Breast epithelium (tissue), 4 donors: Measurements from ENCODE around the gene KLC3. TPM values are rescaled to one million over a fixed set of nuclear protein-coding genes. Genes with fewer than 3 reads are reported as not detected.

ENCODE experiments used
- DNase-seq, 2 donors: peaks; one replicate each; pipeline ENCODE4 v3.0.0-alpha.2; 2019; ENCODE audit warnings: low spot score in 2 of 2
- H3K27ac ChIP-seq, 2 donors: fragments of 200-600 bp; sonication (generic) in 1 of 2; one replicate each; pipeline ENCODE4 v1.5.1; 2016 to 2019; ENCODE audit warnings: mild to moderate bottlenecking in 1 of 2
- H3K27me3 ChIP-seq, 2 donors: fragments of 200-600 bp; sonication (generic) in 1 of 2; one replicate each; pipeline versions ENCODE4 v1.5.1 to v1.6.0; 2017 to 2019; ENCODE audit warnings: control low read depth in 1 of 2, mild to moderate bottlenecking in 1 of 2
- H3K36me3 ChIP-seq: fragments of 200-600 bp; one replicate; pipeline ENCODE4 v1.5.1; 2019
- H3K4me1 ChIP-seq, 2 donors: fragments of 200-600 bp; sonication (generic); one replicate each; pipeline ENCODE4 v1.5.1; 2016 to 2019; ENCODE audit warnings: control low read depth in 1 of 2
- H3K4me3 ChIP-seq, 3 donors: fragments of 200-600 bp; sonication (generic); 1 replicate in 2 of 3; 2 replicates in 1 of 3; pipeline ENCODE4 v1.5.1; 2016 to 2019; ENCODE audit warnings: mild to moderate bottlenecking in 3 of 3, moderate library complexity in 2 of 3
- H3K9me3 ChIP-seq, 2 donors: fragments of 200-600 bp; sonication (generic) in 1 of 2; one replicate each; pipeline ENCODE4 v1.5.1; 2016 to 2019; ENCODE audit warnings: control low read depth in 1 of 2
- CTCF ChIP-seq, 3 donors: fragments of 450-650 bp; IDR thresholded peaks; one replicate each; pipeline ENCODE4 v1.5.1; 2016 to 2017; ENCODE audit warnings: antibody characterized with exemption in 3 of 3, mild to moderate bottlenecking in 3 of 3, moderate library complexity in 3 of 3
- POLR2A ChIP-seq: fragments of 450-650 bp; IDR thresholded peaks from one replicate; pipeline ENCODE4 v1.6.1; 2016; ENCODE audit warnings: antibody characterized with exemption, mild to moderate bottlenecking, moderate library complexity
- POLR2AphosphoS5 ChIP-seq, 3 donors: sonication (generic); formaldehyde crosslinking; IDR thresholded peaks; one replicate each; pipeline ENCODE4 v1.6.1; 2017; ENCODE audit warnings: antibody characterized with exemption in 3 of 3
- intact Hi-C: fragments of 100-400 bp; cut with DNase I; formaldehyde crosslinking; loops from one replicate; pipeline ENCODE4 v1.15.1; 2023; ENCODE audit warnings: low total_unique reads
- total RNA-seq, 3 donors: library from RNA; depleted of rRNA; stranded (reverse); fragments of >200 nt; gene quantifications; one replicate each; pipeline ENCODE4 v1.1.0, GENCODE V29; 2016

The KLC3 gene
- total RNA-seq, 3 donors from 2014 or later: 5.6 to 13.5 TPM; not detected in 1

- no peak overlapping the region for H3K27ac ChIP-seq
- H3K4me3 ChIP-seq: no peak overlapping the region
- H3K27me3 ChIP-seq: no peaks in the 10 kb centered on the region
- DNase-seq: no peak
- no peaks in the 10 kb centered on the region for H3K4me1 ChIP-seq
- no peak for TF ChIP-seq POLR2AphosphoS5 (IDR thresholded peaks at IDR 0.05)
- H3K9me3 ChIP-seq: no peaks in the 10 kb centered on the region
- intact Hi-C loops: loop anchor here (5.0 kb wide), 1 partner anchor 276 kb away; no protein-coding TSS in a partner anchor
- peaks cover 4% of the 10 kb centered on the region for H3K36me3 ChIP-seq
Observed at GRCh38 chr19:45303269-45304060, 37.1 kb upstream of the KLC3 start.

- no peaks in the 10 kb centered on the region for H3K9me3 ChIP-seq
- H3K27ac ChIP-seq: no peak overlapping the region
- DNase-seq: no peak
- peaks cover 2% of the 10 kb centered on the region for H3K36me3 ChIP-seq
- no peaks in the 10 kb centered on the region for H3K27me3 ChIP-seq
- intact Hi-C loops: loop anchor here (5.0 kb wide), 1 partner anchor 277 kb away; no protein-coding TSS in a partner anchor
- TF ChIP-seq CTCF (IDR thresholded peaks at IDR 0.05) (no peak), POLR2A (no peak)
- H3K4me3 ChIP-seq: no peak overlapping the region
- H3K4me1 ChIP-seq: no peaks in the 10 kb centered on the region
Observed at GRCh38 chr19:45304141-45304926, 36.2 kb upstream of the KLC3 start.

GRCh38 chr19:45305007-45305406 lies 35.5 kb upstream of the KLC3 start:
- Histone ChIP-seq H3K9me3 (no peaks in the 10 kb centered on the region), H3K4me1 (no peaks in the 10 kb centered on the region), H3K27ac (no peak overlapping the region), H3K36me3 (no peaks in the 10 kb centered on the region), H3K4me3 (no peak overlapping the region), H3K27me3 (no peaks in the 10 kb centered on the region)
- intact Hi-C loops: no loop called here
- TF ChIP-seq CTCF (IDR thresholded peaks at IDR 0.05): no peak
- TF ChIP-seq POLR2A: no peak
- no peak for TF ChIP-seq POLR2AphosphoS5 (IDR thresholded peaks at IDR 0.05)
- DNase-seq: no peak

- no peaks in the 10 kb centered on the region for H3K9me3 ChIP-seq
- intact Hi-C loops: no loop called here
- H3K36me3 ChIP-seq: no peaks in the 10 kb centered on the region
- H3K4me3 ChIP-seq: no peak overlapping the region
- H3K27ac ChIP-seq: no peak overlapping the region
- no peaks in the 10 kb centered on the region for H3K4me1 ChIP-seq
- H3K27me3 ChIP-seq: no peaks in the 10 kb centered on the region
- TF ChIP-seq POLR2AphosphoS5 (IDR thresholded peaks at IDR 0.05) (no peak), POLR2A (no peak)
- DNase-seq: no peak
Observed at GRCh38 chr19:45305421-45305820, 35.1 kb upstream of the KLC3 start.

GRCh38 chr19:45306040-45306439 lies 34.5 kb upstream of the KLC3 start:
- Histone ChIP-seq H3K9me3 (no peaks in the 10 kb centered on the region), H3K4me1 (no peaks in the 10 kb centered on the region), H3K27ac (no peak overlapping the region), H3K27me3 (no peaks in the 10 kb centered on the region), H3K36me3 (no peaks in the 10 kb centered on the region), H3K4me3 (no peak overlapping the region)
- TF ChIP-seq POLR2AphosphoS5 (IDR thresholded peaks at IDR 0.05) (no peak), CTCF (IDR thresholded peaks at IDR 0.05) (no peak), POLR2A (no peak)
- intact Hi-C loops: no loop called here
- no peak for DNase-seq

- H3K27ac ChIP-seq: no peak overlapping the region
- intact Hi-C loops: no loop called here
- no peak for TF ChIP-seq CTCF (IDR thresholded peaks at IDR 0.05)
- TF ChIP-seq POLR2A: no peak
- TF ChIP-seq POLR2AphosphoS5 (IDR thresholded peaks at IDR 0.05): no peak
- H3K4me1 ChIP-seq: no peaks in the 10 kb centered on the region
- no peak for DNase-seq
- H3K27me3 ChIP-seq: no peaks in the 10 kb centered on the region
- no peaks in the 10 kb centered on the region for H3K9me3 ChIP-seq
- no peak overlapping the region for H3K4me3 ChIP-seq
- H3K36me3 ChIP-seq: no peaks in the 10 kb centered on the region
Observed at GRCh38 chr19:45306518-45307027, 34.0 kb upstream of the KLC3 start.
